Endodermal cell (in vitro differentiated cells): Measurements from ENCODE around the gene FER1L5. TPM values are rescaled to one million over a fixed set of nuclear protein-coding genes. Genes with fewer than 3 reads are reported as not detected.

Experiments used
- DNase-seq: peaks from one replicate; pipeline ENCODE4 v3.0.0-alpha.2; 2017
- H3K27ac ChIP-seq: 2 replicates; pipeline ENCODE4 v1.5.1; 2013; ENCODE audit warnings: mild to moderate bottlenecking, low read depth, low read length, moderate library complexity
- H3K27me3 ChIP-seq: 2 replicates; pipeline ENCODE4 v1.6.1; 2013; ENCODE audit warnings: mild to moderate bottlenecking, low read length, moderate library complexity; ENCODE audit not compliant: insufficient read depth, control insufficient read depth, poor library complexity, severe bottlenecking
- H3K36me3 ChIP-seq: 2 replicates; pipeline ENCODE4 v1.7.0; 2013; ENCODE audit warnings: mild to moderate bottlenecking, low read length, moderate library complexity; ENCODE audit not compliant: control insufficient read depth, insufficient read depth
- H3K4me1 ChIP-seq: one replicate; pipeline ENCODE4 v1.7.0; 2013; ENCODE audit warnings: low read length; ENCODE audit not compliant: control insufficient read depth, insufficient read depth
- H3K4me3 ChIP-seq: 2 replicates; pipeline ENCODE4 v1.5.1; 2013; ENCODE audit warnings: mild to moderate bottlenecking, low read length, moderate library complexity
- H3K9ac ChIP-seq: 2 replicates; pipeline ENCODE4 v1.6.1; 2013; ENCODE audit warnings: mild to moderate bottlenecking, low read length, moderate library complexity; ENCODE audit not compliant: poor library complexity, severe bottlenecking; ENCODE audit errors: extremely low read depth
- H3K9me3 ChIP-seq: 2 replicates; pipeline ENCODE4 v1.6.1; 2013; ENCODE audit warnings: mild to moderate bottlenecking, low read length, moderate library complexity; ENCODE audit not compliant: control insufficient read depth
- H3K27ac Mint-ChIP-seq: 2 replicates; pipeline ENCODE4 v1.8.0; 2020; ENCODE audit warnings: mixed read lengths
- H3K27me3 Mint-ChIP-seq: 2 replicates; pipeline ENCODE4 v1.8.0; 2021; ENCODE audit warnings: mild to moderate bottlenecking, mixed read lengths; ENCODE audit not compliant: insufficient read depth
- H3K36me3 Mint-ChIP-seq: 2 replicates; pipeline ENCODE4 v1.8.0; 2020; ENCODE audit warnings: low read depth, mixed read lengths
- H3K4me1 Mint-ChIP-seq: 2 replicates; pipeline ENCODE4 v1.8.0; 2020; ENCODE audit warnings: mixed read lengths
- H3K4me3 Mint-ChIP-seq: 2 replicates; pipeline ENCODE4 v1.8.0; 2020; ENCODE audit warnings: mild to moderate bottlenecking, moderate library complexity, mixed read lengths
- H3K9me3 Mint-ChIP-seq: 2 replicates; pipeline ENCODE4 v1.8.0; 2020; ENCODE audit warnings: mild to moderate bottlenecking, mixed read lengths
- WGBS, 2 experiments: methylation state at CpG; one replicate each; pipeline versions ENCODE4 v1.1.5 to v1.1.7; 2013; ENCODE audit warnings: missing lambda C conversion rate in 2 of 2, mixed read lengths in 1 of 2; ENCODE audit not compliant: insufficient coverage in 1 of 2, insufficient read length in 1 of 2; 5-methylcytosine and 5-hydroxymethylcytosine counted together
- total RNA-seq, 2 donors: library from RNA; stranded (reverse); fragmentation: NEBNext Ultra II Directional in 1 of 2; extraction: Animal tissue kit (Norgen Biotek cat#: 25700) in 1 of 2; gene quantifications; 2 replicates in 1 of 2; 3 replicates in 1 of 2; pipeline ENCODE4 v1.2.1, GENCODE V29; 2021
- TF ChIP-seq, protein P1 (sequence below): fragments of 200-600 bp; sonication (generic); conservative IDR thresholded peaks from 2 replicates; pipeline ENCODE4 v1.5.0; 2021; ENCODE audit warnings: antibody characterized with exemption, mild to moderate bottlenecking

The FER1L5 gene
- total RNA-seq, 2 donors from 2014 or later = 0.35 to 1.7 TPM

DNA sequence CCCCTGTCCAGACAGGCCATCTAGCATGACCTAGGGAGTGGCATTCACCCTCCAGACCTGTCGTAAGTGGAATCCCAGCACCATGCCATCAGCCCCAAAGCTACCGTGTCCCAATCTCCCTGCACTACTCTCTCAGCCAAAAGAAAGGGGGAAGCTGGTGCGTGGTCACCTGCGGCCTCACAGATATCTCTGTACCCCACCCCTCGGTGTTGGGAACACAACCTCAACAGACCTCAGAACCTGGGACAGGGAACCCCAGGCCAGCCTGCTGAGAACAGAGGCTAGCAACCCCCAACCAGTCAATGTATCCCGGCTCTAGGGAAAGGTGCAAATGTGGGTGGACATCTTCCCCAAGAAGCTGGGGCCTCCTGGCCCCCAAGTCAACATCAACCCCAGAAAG, 59.1 kb downstream of the FER1L5 start:
- Mint-ChIP-seq H3K4me3 (no peak overlapping the region), H3K9me3 (no peaks in the 10 kb centered on the region), H3K27me3 (no peaks in the 10 kb centered on the region), H3K4me1 (peaks cover 7% of the 10 kb centered on the region), H3K27ac (no peak overlapping the region), H3K36me3 (peaks cover 41% of the 10 kb centered on the region)
- no peaks in the 10 kb centered on the region for H3K4me1 ChIP-seq
- no peak overlapping the region for H3K9ac ChIP-seq
- no peak for DNase-seq
- 96 to 100% methylated on average over 2 to 6 of the region's 6 CpGs for WGBS, 2 experiments
- no peaks in the 10 kb centered on the region for H3K27me3 ChIP-seq
- TF ChIP-seq, protein P1, sequence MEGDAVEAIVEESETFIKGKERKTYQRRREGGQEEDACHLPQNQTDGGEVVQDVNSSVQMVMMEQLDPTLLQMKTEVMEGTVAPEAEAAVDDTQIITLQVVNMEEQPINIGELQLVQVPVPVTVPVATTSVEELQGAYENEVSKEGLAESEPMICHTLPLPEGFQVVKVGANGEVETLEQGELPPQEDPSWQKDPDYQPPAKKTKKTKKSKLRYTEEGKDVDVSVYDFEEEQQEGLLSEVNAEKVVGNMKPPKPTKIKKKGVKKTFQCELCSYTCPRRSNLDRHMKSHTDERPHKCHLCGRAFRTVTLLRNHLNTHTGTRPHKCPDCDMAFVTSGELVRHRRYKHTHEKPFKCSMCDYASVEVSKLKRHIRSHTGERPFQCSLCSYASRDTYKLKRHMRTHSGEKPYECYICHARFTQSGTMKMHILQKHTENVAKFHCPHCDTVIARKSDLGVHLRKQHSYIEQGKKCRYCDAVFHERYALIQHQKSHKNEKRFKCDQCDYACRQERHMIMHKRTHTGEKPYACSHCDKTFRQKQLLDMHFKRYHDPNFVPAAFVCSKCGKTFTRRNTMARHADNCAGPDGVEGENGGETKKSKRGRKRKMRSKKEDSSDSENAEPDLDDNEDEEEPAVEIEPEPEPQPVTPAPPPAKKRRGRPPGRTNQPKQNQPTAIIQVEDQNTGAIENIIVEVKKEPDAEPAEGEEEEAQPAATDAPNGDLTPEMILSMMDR = no peak
- H3K9me3 ChIP-seq = no peaks in the 10 kb centered on the region
- no peak overlapping the region for H3K27ac ChIP-seq
- H3K36me3 ChIP-seq = peaks cover 31% of the 10 kb centered on the region
- no peak overlapping the region for H3K4me3 ChIP-seq

DNA sequence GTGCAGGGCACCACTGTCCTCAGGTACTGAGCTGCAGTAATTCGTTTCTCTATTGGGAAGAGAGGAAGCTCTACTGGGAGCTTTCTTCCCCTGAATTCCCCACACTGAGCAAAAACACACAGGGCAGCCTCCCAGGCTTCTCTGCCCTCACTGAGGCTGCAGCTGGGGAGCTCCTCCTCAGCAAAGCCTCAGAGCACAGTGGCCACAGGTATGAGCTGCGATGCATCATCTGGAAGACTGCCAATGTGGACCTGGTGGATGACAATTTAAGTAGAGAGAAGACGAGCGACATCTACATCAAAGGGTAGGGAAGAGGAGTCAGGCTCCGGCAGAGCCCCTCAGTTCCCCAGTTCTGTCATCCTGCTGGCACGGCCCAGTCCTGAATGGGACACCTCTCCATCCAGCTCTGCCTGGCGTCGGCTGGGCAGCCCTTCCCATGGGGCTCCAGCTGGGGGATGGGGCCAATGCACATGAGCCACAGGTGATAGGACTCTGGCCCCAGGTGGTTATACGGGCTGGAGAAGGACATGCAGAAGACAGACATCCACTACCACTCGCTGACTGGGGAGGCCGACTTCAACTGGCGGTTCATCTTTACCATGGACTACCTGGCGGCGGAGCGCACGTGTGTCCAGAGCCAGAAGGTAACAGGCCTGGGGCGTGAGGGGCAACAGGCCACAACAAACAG, 59.7 kb downstream of the FER1L5 start:
- no peak overlapping the region for H3K27ac Mint-ChIP-seq
- peaks cover 37% of the 10 kb centered on the region for H3K36me3 ChIP-seq
- no peak overlapping the region for H3K9ac ChIP-seq
- TF ChIP-seq, protein P1 = no peak
- no peak overlapping the region for H3K4me3 Mint-ChIP-seq
- peaks cover 47% of the 10 kb centered on the region for H3K36me3 Mint-ChIP-seq
- peak; percentile 39 for DNase-seq
- no peaks in the 10 kb centered on the region for H3K9me3 ChIP-seq
- H3K4me1 Mint-ChIP-seq = peaks cover 7% of the 10 kb centered on the region
- H3K27ac ChIP-seq = no peak overlapping the region
- no peak overlapping the region for H3K4me3 ChIP-seq
- WGBS, 2 experiments = 96% methylated on average over 7 to 17 of the region's 17 CpGs
- no peaks in the 10 kb centered on the region for H3K27me3 Mint-ChIP-seq
- H3K9me3 Mint-ChIP-seq = no peaks in the 10 kb centered on the region
- no peaks in the 10 kb centered on the region for H3K27me3 ChIP-seq
- H3K4me1 ChIP-seq = no peaks in the 10 kb centered on the region

GRCh38 chr2:96703021-96703751, 60.6 kb downstream of the FER1L5 start:
- Histone ChIP-seq H3K27ac (no peak overlapping the region), H3K9ac (no peak overlapping the region), H3K36me3 (peaks cover 47% of the 10 kb centered on the region), H3K9me3 (no peaks in the 10 kb centered on the region), H3K27me3 (no peaks in the 10 kb centered on the region), H3K4me3 (no peak overlapping the region), H3K4me1 (no peaks in the 10 kb centered on the region)
- no peak for DNase-seq
- WGBS, 2 experiments = 96 to 100% methylated on average over 3 to 16 of the region's 16 CpGs
- H3K4me1 Mint-ChIP-seq = peaks cover 7% of the 10 kb centered on the region
- H3K27ac Mint-ChIP-seq = no peak overlapping the region
- TF ChIP-seq, protein P1 = no peak
- no peak overlapping the region for H3K4me3 Mint-ChIP-seq
- H3K9me3 Mint-ChIP-seq = no peaks in the 10 kb centered on the region
- H3K36me3 Mint-ChIP-seq = peaks cover 57% of the 10 kb centered on the region
- no peaks in the 10 kb centered on the region for H3K27me3 Mint-ChIP-seq
